Tongue (tissue), 2 donors: ENCODE results near the gene CNGA3. TPM values are rescaled to one million over a fixed set of nuclear protein-coding genes. Genes with fewer than 3 reads are reported as not detected.
"Not testable (repeated sequence)": the region's sequence is repeated elsewhere in the genome, so short reads cannot be mapped to it uniquely, and the experiment has no call there.

Source experiments
- DNase-seq: peaks from one replicate; pipeline ENCODE4 v3.0.0-alpha.2; 2015
- total RNA-seq: library from RNA; depleted of rRNA; stranded (reverse); fragments of >200 nt; gene quantifications from one replicate; pipeline ENCODE4 v1.2.3, GENCODE V29; 2014

Gene CNGA3
- total RNA-seq, 1 donor from 2014 or later, result 0.51 TPM

DNA sequence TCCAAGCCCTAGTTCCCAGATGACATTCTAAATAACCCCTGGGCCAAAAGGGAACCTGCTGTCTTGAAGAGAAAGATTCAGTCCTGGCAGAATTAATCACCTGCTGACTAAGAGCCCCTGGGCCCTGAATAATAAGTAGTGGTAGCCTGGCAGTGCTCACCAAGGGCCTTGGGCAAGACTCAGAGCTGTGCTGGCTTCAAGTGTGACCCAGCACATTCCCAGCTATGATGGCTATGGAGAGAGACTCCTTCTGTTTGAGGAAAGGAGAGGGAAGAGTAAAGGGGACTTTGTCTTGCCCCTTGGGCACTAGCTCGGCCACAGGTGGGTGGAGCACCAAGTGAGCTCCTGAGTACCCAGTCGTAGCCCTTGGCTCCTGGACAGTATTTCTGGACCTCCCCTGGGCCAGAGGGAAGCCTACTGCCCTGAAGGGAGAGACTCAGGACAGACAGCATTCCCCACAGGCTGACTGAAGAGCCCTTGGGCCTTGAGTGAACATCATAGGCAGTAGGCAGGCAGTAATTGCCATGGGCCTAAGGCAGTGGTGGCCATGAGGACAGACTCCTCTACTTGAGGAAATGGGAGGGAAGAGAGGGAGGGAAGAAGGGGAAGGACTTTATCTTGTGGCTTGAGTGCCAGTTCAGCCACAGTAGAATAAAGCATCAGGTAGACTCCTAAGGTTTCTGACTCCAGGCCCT is 58.4 kb downstream of the CNGA3 start:
- DNase-seq, result no peak

DNA sequence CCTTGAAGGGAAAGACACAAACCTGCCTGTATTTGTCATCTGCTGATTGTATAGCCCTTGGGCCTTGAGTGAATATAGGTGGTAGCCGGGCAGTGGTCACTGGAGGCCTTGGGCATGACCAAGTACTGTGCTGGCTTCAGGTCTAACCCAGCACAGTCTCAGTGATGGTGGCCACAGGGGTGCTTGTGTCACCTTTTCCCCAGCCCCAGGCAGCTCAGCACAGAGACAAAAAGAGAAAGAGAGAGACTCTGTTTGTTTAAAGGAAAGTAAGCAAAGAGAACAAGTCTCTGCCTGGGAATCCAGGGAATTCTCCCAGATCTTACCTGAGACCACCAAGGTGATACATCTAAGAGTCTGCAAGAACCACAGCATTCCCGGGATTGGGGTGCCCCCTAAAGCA is 59.0 kb downstream of the CNGA3 start:
- no peak for DNase-seq

DNA sequence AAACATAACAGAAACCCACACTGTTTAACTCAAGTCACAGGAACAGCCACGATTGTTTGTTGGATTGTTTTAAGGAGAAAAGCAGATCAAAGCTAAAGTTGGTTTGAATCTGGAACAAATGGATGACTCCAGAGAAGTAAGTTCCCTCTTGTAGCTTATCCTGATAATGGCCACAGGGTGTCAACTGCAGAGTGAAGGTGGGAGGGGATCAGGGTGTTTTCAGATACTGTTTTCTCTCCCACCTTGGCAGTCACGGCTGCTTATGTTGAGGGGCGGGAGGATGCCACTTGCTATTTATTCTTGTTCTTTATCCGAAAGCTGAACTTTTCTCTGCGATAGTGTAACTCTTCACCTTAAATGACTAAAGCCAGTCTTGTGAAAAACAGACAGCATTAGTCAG is 61.9 kb downstream of the CNGA3 start:
- DNase-seq, result no peak

DNA sequence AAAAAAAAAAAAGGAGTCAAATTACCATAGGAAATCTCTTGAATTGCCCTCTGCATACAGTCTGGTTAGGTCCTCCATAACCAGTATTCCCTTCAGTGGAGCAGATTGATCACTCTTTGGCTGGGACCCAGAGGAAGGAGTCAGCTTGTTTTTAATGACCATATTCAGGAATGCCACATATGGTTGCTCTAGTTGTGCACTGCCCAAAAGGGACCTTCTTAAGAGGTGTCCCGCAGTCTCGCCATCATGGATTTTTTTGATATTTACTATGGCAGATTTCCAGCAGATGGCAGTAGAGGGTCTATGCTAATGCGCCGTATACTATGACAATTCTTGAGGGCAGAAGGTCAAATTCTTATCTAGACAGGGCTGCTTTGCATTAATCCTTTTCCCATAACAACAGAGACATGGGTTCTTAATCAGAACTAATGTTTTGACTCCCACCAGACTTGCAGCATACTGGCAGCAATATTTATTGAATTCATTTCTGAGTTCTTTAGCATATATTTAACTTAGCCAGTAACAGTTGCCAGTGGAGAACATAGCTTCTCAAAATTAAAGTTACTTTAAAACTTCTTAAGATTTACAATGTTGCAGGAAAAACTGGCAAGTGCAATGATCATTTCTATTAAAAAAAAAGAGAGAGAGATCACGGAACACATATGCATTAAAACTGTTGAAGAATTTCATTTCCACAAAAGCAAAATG is 66.6 kb downstream of the CNGA3 start:
- DNase-seq, result peak; percentile 75

DNA sequence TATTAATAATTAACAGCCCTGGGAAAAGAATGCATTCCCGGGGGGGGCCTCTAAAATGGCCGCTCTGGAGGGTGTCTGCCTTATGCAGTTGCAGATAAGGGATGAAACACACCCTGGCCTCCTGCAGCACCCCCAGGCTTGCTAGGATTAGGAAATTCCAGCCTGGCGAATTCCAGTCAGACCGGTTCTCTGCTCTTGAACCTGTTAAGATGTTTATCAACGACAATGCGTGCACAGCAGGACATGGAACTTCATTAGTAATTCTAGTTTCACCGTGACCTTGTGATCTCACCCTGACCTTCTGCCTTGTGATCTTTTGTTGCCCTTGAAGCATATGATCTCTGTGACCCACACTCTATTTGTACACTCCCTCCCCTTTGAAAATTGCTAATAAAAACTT is 68.0 kb downstream of the CNGA3 start:
- not testable (repeated sequence) for DNase-seq

DNA sequence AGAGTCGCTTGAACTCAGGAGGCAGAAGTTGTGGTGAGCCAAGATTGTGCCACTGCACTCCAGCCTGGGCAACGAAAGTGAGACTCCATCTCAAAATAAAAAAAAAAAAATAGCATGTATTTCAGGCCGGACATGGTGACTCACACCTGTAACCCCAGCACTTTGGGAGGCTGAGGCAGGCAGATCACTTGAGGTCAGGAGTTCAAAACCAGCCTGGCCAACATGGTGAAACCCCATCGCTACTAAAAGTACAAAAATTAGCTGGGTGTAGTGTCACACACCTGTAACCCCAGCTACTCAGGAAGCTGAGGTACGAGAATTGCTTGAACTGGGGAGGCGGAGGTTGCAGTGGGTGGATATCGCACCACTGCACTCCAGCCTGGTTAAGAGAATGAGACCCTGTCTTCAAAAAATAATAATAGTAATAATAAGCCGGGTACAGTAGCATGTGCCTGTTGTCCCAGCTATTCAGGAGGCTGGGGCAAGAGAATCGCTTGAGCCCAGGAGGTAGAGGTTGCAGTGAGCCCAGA is 69.5 kb downstream of the CNGA3 start:
- DNase-seq, result not testable (repeated sequence)

DNA sequence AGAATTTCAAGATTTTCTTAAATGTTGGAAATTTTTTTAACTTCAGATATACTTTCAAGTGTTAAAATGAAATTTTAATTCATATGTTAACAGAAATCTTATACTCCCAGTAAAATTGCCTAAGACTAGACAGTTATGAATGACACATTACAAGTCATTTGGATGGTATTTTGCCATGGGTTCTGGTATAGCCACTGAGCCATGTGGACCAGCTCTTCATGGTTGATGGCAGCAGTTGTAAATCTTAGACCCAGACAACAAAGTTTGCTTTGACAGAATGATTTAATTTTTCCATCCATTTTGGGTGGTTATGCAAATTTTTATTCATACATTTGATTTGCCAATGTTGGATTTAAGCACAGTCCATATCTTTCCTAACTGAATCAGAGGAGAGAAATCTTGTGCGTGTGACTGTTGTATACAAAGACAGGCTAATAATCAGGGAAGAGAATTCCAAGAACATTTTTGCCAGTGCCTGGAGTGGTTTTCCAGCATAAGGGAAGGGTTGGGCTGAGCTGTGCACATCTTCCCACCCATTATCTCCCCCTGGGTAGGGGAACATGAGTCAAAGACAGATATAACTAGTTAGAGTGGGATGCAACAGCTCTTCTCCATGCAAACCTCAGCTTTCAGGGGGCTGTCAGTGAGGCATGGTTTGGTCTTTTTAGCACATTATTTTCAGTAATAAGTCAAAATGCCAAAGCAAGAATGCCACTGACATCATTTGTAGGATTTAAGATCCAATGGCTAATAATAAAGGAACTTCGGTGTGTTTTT is 70.3 kb downstream of the CNGA3 start:
- no peak for DNase-seq

DNA sequence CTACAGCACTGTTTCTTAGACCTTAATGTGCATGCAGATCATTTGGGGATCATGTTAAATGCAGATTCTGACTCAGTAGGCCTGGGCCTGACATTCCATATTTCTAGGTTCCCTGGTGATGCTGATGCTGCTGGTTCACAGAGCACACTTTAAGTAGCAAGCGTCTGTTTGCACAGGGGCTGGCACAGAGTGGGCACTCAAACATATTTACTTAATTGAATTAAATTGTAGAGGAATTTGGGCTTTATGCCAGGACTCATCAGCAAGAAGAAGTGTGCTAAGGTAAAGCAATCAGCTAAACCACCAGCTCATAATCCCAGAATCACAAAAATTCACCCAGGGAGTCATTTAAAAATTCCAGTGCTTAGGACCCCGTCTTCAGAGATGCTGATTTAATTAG is 73.3 kb downstream of the CNGA3 start:
- no peak for DNase-seq

DNA sequence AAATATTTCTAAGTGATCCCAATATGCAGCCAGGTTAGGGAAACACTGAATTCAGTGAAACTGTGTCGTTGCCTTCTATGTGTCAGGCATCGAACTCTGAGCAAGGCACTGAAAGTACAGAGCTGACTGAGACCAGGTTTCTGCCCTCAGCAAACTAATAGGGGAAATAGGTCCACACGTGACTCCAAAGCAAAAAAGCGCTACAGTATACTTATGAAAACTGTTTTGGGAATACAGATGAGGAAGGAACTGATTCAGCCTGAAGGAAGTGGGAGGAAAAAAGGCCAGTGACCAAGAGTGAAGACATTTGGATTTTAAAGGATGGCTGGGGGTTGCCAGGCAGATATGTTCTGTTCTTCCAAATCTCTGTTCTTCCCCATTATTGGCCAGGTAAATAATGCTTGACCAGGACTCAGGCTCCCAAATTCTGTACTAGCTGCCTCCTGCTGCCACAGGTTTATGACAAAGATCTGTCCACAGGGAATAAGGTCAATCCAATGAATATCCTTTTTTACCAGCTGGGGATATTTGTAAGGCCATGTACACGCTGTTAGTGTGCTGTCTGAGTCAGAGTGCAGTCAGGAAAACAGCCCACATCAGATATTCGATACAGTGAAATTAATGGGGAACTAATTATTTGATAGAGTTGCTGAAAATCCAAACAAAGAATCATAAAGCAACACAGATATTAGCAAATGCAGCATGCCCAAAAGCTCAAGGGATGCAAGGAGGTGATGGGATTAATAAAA is 73.9 kb downstream of the CNGA3 start:
- DNase-seq, result no peak

DNA sequence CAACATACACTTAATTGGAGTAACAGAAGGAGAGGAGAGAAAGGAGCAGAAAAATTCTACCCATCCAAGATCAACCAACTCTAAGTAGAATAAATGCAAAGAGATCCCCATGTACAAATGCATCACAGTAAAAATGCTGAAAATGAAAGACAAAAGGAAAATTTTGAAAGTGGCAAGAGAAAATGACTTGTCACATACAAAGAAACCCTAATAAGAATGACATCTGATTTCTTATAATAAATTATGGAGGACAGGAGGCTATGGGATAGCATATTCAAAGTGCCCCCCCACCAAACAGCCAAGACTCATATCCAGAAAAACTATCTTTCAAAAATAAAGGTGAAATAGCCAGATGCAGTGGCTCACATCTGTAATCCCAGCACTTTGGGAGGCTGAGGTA is 76.2 kb downstream of the CNGA3 start:
- no peak for DNase-seq

DNA sequence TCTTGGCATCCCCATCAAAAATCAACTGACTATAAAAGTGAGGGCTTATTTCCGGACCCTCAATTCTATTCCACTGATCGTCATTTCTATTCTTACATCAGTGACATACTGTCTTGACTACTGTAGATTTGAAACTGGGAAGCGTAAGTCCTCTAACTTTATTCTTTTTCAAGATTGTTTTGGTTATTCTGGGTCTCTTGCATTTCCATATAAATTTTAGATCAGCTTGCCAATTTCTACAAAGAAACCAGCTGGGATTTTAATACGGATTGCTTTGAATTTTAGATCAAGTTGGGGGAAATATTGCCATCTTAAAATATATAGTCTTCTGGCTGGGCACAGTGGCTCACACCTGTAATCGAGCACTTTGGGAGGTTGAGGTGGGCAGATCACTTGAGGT is 80.5 kb downstream of the CNGA3 start:
- DNase-seq, result no peak

DNA sequence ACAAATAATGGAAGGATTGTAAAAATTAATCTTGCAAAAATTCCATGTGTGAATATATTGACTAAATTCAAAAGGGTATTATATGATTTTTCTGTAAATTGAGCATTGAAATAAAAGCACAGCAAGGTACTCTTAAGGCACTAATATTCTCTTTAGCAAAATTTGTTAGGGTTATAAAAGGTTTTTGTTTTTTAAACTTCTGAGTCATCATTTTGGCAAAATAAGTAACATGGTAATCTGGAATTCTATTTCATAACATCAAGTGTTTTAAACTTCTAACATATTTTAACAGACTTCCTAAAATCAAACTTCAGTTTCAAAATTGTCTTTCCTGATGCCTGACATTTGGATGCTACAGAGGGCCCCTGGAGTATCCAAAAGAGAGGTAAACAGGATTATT is 85.9 kb downstream of the CNGA3 start:
- DNase-seq, result no peak

DNA sequence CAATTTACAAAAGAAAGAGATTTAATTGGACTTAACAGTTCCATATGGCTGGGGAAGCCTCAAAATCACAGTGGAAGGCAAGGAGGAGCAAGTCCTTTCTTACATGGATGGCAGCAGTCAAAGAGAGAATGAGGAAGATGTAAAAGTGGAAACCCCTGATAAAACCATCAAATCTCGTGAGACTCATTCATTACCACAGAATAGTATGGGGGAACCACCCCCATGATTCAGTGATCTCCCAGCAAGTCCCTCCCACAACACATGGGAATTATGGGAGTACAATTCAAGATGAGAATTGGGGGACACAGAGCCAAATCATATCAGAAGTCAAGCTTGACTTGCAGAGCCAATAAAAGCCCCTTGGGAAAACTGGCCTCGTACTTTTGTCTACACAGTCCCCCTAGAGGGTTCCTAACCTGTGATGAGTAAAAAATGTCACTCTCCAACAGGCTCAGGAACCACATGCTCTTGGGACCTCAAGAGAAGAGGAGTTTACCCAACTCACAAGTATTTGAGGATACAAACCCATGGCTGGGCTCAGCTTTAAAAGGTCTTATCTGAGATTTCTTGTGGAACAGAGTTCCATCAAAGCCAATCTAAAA is 87.2 kb downstream of the CNGA3 start:
- DNase-seq, result no peak

DNA sequence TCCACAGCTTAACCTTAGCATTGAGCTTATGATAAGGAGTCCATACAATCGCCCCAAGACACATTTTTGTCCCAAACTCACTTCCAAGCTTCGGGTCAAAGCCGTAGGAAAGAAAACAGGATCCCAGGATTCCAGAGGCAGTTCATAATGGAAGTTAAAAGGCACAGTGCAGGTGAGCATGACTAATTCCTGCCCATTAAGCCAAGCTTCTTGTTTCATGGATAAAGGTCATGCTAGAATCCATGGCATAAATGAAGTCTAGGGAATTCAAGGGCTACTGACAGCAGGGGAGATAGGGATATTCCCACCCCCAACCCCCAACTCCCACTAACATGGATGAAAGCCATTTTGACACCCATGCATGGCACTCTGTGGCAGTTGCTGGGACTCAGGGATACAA is 88.2 kb downstream of the CNGA3 start:
- DNase-seq, result no peak

DNA sequence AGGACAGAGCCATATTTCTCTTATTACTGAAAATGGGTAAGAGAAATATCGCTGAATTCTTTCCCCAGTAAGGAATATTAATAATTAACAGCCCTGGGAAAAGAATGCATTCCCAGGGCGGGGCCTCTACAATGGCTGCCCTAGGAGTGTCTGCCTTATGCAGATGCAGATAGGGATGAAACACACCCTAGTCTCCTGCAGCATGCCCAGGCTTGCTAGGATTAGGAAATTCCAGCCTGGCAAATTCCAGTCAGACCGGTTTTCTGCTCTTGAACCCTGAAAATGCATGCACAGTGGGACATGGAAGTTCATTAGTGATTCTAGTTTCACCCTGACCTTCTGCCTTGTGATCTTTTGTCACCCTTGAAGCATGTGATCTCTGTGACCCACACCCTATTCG is 89.4 kb downstream of the CNGA3 start:
- DNase-seq, result not testable (repeated sequence)

DNA sequence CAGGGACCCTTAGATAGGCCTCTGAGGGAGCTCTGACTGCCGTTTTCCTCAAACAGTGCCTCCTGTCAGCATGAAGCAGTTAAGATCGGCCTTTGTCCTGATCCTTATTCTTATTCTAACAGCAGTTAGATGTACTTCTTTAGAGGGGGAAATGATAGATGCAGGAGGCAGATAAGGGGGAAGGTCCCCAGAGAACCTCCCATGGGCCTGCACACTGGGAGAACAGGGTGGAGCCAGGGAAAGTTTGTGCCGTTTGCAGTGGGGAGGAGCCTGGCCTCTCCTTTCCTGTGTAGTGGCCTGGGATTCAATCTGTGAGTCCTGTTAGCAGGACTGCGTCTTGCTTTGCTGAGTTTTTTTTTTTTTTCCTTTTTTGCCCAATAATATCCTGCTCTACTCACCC is 90.5 kb downstream of the CNGA3 start:
- no peak for DNase-seq

DNA sequence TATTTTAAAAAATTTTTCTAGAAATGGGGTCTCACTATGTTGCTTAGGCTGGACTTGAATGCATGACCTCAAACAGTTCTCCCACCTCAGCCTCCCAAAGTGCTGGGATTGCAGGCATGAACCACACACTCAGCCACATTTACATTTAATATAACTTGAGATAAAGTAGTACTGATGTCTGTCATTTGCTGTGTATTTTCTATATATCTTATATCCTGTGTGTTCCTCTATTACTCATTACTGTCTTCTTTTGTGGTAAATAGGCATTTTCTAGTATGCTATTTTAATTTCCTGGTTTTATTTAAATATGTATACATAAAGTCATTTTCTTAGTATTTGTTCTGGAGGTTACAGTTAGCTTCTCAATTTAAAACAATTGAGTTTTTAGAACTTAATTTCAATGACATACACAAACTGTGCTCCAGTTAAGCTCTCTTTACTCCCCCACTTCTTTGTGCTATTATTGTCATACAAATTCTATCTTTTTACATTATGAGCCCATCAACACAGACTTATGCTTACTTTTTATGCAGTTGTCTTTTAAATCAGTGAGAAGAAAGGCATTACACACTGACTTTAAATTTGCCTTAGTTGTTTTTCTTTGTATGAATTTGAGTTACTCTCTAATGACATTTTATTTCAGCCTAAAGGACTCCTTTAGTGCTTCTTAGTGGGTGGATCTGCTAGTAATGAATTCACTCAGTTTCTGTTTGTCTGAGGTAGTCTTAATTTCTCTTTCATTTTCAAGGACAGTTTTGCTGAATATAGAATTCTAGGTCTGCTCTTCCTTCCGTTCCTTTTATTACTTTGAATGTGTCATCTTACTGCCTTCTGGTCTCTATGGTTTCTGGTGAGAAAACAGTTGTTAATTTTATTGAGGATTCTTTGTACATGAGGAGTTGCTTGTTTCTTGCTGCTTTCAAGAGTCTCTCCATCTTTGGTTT is 92.2 kb downstream of the CNGA3 start:
- DNase-seq, result no peak

DNA sequence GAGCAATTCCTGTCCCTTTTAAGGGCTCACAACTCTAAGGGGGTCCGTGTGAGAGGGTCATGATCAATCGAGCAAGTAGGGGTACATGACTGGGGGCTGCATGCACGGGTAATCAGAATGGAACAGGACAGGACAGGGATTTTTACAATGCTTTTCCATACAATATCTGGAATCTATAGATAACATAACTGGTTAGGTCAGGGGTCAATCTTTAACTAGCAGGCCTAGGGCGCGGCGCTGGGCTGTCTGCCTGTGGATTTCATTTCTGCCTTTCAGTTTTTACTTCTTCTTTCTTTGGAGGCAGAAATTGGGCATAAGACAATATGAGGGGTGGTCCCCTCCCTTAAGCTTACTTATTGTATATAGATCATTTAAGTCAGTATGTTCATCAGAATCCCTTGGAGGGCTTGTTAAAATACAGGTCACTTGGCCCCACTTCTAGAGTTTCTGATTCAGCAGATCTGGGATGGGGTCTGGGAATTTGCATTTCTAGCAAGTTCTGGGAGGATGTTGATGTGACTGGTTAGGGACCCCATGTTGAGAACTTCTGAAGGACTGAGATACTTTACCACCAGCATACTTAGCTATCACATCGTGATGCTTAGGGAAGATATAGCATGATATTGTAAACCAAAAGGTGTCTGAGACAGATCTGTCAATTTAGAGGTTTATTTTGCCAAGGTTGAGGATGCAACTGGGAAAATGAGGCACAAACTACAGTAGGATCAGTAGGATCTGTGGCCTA is 95.6 kb downstream of the CNGA3 start:
- no peak for DNase-seq

DNA sequence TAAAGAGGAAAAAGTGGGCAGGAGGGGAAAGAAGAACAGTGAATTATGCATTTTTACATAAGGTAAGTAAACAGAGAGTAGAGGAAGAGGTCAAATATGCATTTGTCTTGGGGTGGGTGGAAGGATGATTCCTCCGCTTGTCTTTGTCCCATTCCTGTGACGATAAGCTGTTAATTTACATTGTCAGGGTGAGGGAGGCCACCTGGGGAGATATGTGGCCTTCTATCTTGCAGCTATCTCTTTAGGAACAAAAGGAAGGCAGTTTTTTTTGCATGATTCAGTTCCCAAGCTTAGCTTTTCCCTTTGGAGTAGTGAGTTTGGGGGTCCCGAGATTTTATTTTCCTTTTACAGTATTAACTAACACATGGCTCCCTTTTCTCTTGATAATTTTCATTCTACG is 96.2 kb downstream of the CNGA3 start:
- no peak for DNase-seq
